CD14-positive monocyte (primary cell): ENCODE measurements around the gene PRKN. TPM values are rescaled to one million over a fixed set of nuclear protein-coding genes. Genes with fewer than 3 reads are reported as not detected.

Experiments used
- DNase-seq, 3 donors: peaks; one replicate each; pipeline ENCODE4 v3.0.0-alpha.2; 2011 to 2022
- H2AFZ ChIP-seq: 2 replicates; pipeline ENCODE4 v1.6.0; 2012; ENCODE audit warnings: mild to moderate bottlenecking, low read depth, low read length, inconsistent platforms; ENCODE audit not compliant: insufficient read depth, poor library complexity, severe bottlenecking
- H3K27ac ChIP-seq, 2 donors: 1 replicate in 1 of 2; 2 replicates in 1 of 2; pipeline ENCODE4 v1.5.1; 2012 to 2013; ENCODE audit warnings: low read length in 2 of 2, control low read depth in 1 of 2, inconsistent platforms in 1 of 2, low read depth in 1 of 2, mild to moderate bottlenecking in 1 of 2
- H3K27me3 ChIP-seq, 2 donors: one replicate each; pipeline versions ENCODE4 v1.6.0 to v1.6.1; 2011 to 2013; ENCODE audit warnings: low read length in 2 of 2; ENCODE audit not compliant: control insufficient read depth in 2 of 2, insufficient read depth in 2 of 2
- H3K36me3 ChIP-seq, 2 donors: replicated peaks in 1 of 2; 1 replicate in 1 of 2; 2 replicates in 1 of 2; pipeline versions ENCODE4 v1.5.1 to v1.6.1; 2012 to 2013; ENCODE audit warnings: low read length in 2 of 2, control low read depth in 1 of 2, inconsistent platforms in 1 of 2, mild to moderate bottlenecking in 1 of 2; ENCODE audit not compliant: insufficient read depth in 2 of 2, control insufficient read depth in 1 of 2
- H3K4me1 ChIP-seq, 2 donors: 1 replicate in 1 of 2; 2 replicates in 1 of 2; pipeline versions ENCODE4 v1.5.1 to v1.6.1; 2012 to 2013; ENCODE audit warnings: low read length in 2 of 2, control low read depth in 1 of 2, inconsistent platforms in 1 of 2, mild to moderate bottlenecking in 1 of 2, moderate library complexity in 1 of 2; ENCODE audit not compliant: insufficient read depth in 2 of 2, control insufficient read depth in 1 of 2
- H3K4me2 ChIP-seq: replicated peaks from 2 replicates; pipeline ENCODE3; 2012; ENCODE audit warnings: low read length, moderate library complexity, mild to moderate bottlenecking; ENCODE audit not compliant: poor library complexity, severe bottlenecking; ENCODE audit errors: extremely low read depth
- H3K4me3 ChIP-seq, 3 experiments: fragments of 200-600 bp in 1 of 3; sonication (generic) in 1 of 3; replicated peaks in 1 of 3; 1 replicate in 2 of 3; 2 replicates in 1 of 3; pipeline ENCODE4 v1.5.1; 2011 to 2013; ENCODE audit warnings: low read length in 3 of 3, mild to moderate bottlenecking in 3 of 3, control low read depth in 2 of 3, low read depth in 2 of 3, inconsistent platforms in 1 of 3, moderate library complexity in 1 of 3
- H3K79me2 ChIP-seq: 2 replicates; pipeline ENCODE4 v1.6.0; 2012; ENCODE audit warnings: mild to moderate bottlenecking, control low read depth, inconsistent platforms, low read length, moderate library complexity; ENCODE audit not compliant: insufficient read depth
- H3K9ac ChIP-seq: 2 replicates; pipeline ENCODE4 v1.6.0; 2017; ENCODE audit warnings: low read length, mild to moderate bottlenecking; ENCODE audit not compliant: insufficient read depth, poor library complexity, severe bottlenecking
- H3K9me3 ChIP-seq, 2 donors: replicated peaks in 1 of 2; 1 replicate in 1 of 2; 2 replicates in 1 of 2; pipeline versions ENCODE4 v1.5.1 to v1.6.1; 2012 to 2013; ENCODE audit warnings: low read length in 2 of 2, control low read depth in 1 of 2; ENCODE audit not compliant: control insufficient read depth in 1 of 2, insufficient read depth in 1 of 2
- H4K20me1 ChIP-seq: 2 replicates; pipeline ENCODE4 v1.6.0; 2012; ENCODE audit warnings: mild to moderate bottlenecking, low read length, control low read depth, moderate library complexity; ENCODE audit not compliant: insufficient read depth
- H3K27ac Mint-ChIP-seq, 7 donors: one replicate each; pipeline ENCODE4 v1.8.0; 2020; ENCODE audit warnings: mild to moderate bottlenecking in 7 of 7, mixed read lengths in 7 of 7, moderate library complexity in 6 of 7, inconsistent platforms in 2 of 7
- H3K27me3 Mint-ChIP-seq, 3 donors: one replicate each; pipeline ENCODE4 v1.8.0; 2021 to 2022; ENCODE audit warnings: low read depth in 3 of 3, mild to moderate bottlenecking in 3 of 3, mixed read lengths in 3 of 3, moderate library complexity in 3 of 3, inconsistent platforms in 1 of 3
- H3K36me3 Mint-ChIP-seq, 2 donors: one replicate each; pipeline ENCODE4 v1.8.0; 2020; ENCODE audit warnings: mixed read lengths in 2 of 2, inconsistent platforms in 1 of 2, mild to moderate bottlenecking in 1 of 2
- H3K4me1 Mint-ChIP-seq: one replicate; pipeline ENCODE4 v1.8.0; 2020; ENCODE audit warnings: mild to moderate bottlenecking, mixed read lengths
- H3K4me3 Mint-ChIP-seq, 2 donors: one replicate each; pipeline ENCODE4 v1.8.0; 2020; ENCODE audit warnings: mild to moderate bottlenecking in 2 of 2, mixed read lengths in 2 of 2, moderate library complexity in 1 of 2
- H3K9me3 Mint-ChIP-seq, 7 donors: one replicate each; pipeline ENCODE4 v1.8.0; 2020 to 2022; ENCODE audit warnings: mixed read lengths in 7 of 7, mild to moderate bottlenecking in 6 of 7, moderate library complexity in 6 of 7, inconsistent platforms in 2 of 7
- WGBS: methylation state at CpG from one replicate; pipeline ENCODE4 v1.1.5; 2013; ENCODE audit warnings: missing lambda C conversion rate; ENCODE audit not compliant: insufficient coverage; 5-methylcytosine and 5-hydroxymethylcytosine counted together
- intact Hi-C, 2 donors: fragments of 100-400 bp; cut with micrococcal nuclease; formaldehyde crosslinking; loops; one replicate each; pipeline versions ENCODE4 v1.15.0 to v1.15.1; 2023
- polyA plus RNA-seq, 3 donors: library from polyadenylated mRNA; depleted of rRNA in 1 of 3; unstranded in 2 of 3; stranded (reverse) in 1 of 3; fragments of 300-500 nt in 2 of 3; fragments of >200 nt in 1 of 3; fragmentation: Illumina TruSeq in 2 of 3; gene quantifications; 1 replicate in 2 of 3; 2 replicates in 1 of 3; pipeline ENCODE4 v1.2.3, GENCODE V29; 2012 to 2021
- TF ChIP-seq, protein P1 (sequence below): fragments of 200-600 bp; IDR thresholded peaks from one replicate; pipeline ENCODE4 v1.8.0; 2022; ENCODE audit warnings: antibody characterized with exemption, mild to moderate bottlenecking

PRKN gene
- polyA plus RNA-seq, 3 donors = 0.19 to 0.21 TPM; not detected in 1

DNA sequence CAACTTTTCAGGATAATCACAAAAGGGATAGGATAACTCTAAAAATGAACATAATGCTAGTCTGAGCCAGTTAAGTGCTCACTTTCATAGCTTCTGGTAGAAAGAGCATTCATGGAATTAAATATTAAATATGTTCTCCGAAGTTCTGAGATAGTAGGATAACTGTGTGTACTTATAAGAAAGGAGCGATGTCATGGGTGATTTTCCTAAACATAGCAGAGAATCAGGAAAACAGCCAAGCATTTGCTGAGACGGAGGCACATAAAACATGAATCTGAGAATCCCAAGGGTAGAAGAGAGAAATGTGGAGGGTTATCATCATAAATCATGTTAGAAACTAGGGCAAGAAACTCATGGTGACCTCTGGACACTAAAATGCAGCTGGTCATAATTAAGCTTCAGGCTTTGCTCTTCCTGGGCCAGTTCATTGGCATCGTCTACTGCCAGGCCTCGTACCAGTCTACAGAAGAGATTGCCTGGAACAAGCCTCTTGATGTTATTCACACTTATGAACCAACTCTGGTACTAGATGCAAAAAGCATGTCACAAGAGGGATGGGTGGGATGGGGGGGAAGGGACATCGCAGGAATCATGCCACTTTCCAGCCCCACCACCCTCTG is 436.6 kb downstream of the PRKN start:
- Mint-ChIP-seq H3K4me1 (no peaks in the 10 kb centered on the region), H3K4me3 (no peak overlapping the region), H3K27ac (no peak overlapping the region), H3K36me3 (no peaks in the 10 kb centered on the region), H3K27me3 (no peaks in the 10 kb centered on the region), H3K9me3 (peaks cover 0 to 21% (median 6%) of the 10 kb centered on the region in 7 donors)
- TF ChIP-seq, protein P1, sequence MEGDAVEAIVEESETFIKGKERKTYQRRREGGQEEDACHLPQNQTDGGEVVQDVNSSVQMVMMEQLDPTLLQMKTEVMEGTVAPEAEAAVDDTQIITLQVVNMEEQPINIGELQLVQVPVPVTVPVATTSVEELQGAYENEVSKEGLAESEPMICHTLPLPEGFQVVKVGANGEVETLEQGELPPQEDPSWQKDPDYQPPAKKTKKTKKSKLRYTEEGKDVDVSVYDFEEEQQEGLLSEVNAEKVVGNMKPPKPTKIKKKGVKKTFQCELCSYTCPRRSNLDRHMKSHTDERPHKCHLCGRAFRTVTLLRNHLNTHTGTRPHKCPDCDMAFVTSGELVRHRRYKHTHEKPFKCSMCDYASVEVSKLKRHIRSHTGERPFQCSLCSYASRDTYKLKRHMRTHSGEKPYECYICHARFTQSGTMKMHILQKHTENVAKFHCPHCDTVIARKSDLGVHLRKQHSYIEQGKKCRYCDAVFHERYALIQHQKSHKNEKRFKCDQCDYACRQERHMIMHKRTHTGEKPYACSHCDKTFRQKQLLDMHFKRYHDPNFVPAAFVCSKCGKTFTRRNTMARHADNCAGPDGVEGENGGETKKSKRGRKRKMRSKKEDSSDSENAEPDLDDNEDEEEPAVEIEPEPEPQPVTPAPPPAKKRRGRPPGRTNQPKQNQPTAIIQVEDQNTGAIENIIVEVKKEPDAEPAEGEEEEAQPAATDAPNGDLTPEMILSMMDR = no peak
- Histone ChIP-seq H3K27me3 (no peaks in the 10 kb centered on the region), H2AFZ (no peak overlapping the region), H3K9me3 (peaks cover 5 to 11% of the 10 kb centered on the region in 2 donors), H3K9ac (no peak overlapping the region), H3K36me3 (no peaks in the 10 kb centered on the region), H3K4me2 (no peak overlapping the region), H3K79me2 (no peaks in the 10 kb centered on the region), H3K27ac (no peak overlapping the region), H4K20me1 (no peaks in the 10 kb centered on the region), H3K4me3 (no peak overlapping the region), H3K4me1 (no peaks in the 10 kb centered on the region)
- no peak for DNase-seq
- 95% methylated on average over 3 of the region's 6 CpGs for WGBS
- intact Hi-C loops = no loop called here

DNA sequence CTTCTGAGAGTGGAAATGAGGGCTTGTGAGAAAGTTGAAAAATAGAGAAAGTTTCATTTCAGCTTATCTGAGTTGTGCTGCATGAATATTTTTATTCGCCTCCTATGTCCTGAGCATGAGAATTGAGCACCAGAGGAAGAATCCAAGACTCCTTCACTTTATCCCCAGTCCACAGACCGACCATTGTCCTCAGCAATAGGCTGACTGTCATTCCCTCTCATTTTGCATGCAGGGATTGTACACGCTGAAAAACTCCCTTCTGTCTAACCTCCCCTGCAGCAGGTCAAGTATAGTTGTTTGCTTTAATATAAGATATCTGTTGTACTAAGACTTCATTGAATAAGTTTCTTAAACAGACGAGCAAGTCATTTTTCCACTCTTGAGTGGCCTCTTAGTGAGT is 437.6 kb downstream of the PRKN start:
- Histone ChIP-seq H3K79me2 (no peaks in the 10 kb centered on the region), H4K20me1 (no peaks in the 10 kb centered on the region), H3K4me3 (no peak overlapping the region), H3K9ac (no peak overlapping the region), H3K27me3 (no peaks in the 10 kb centered on the region), H3K36me3 (no peaks in the 10 kb centered on the region), H2AFZ (no peak overlapping the region), H3K27ac (no peak overlapping the region), H3K9me3 (peaks cover 5 to 11% of the 10 kb centered on the region in 2 donors), H3K4me1 (no peaks in the 10 kb centered on the region), H3K4me2 (no peak overlapping the region)
- Mint-ChIP-seq H3K36me3 (no peaks in the 10 kb centered on the region), H3K4me3 (no peak overlapping the region), H3K27me3 (no peaks in the 10 kb centered on the region), H3K27ac (no peak overlapping the region), H3K9me3 (peaks cover 0 to 21% (median 6%) of the 10 kb centered on the region in 7 donors), H3K4me1 (no peaks in the 10 kb centered on the region)
- intact Hi-C loops = no loop called here
- DNase-seq = no peak
- WGBS = 80% methylated on average over 1 of the region's 4 CpGs
- TF ChIP-seq, protein P1 = no peak
